GM10266 (cell line): Measurements from ENCODE around the gene MYADML2.

Experiments
- DNase-seq: peaks from one replicate; pipeline ENCODE4 v3.0.0; 2012; ENCODE audit errors: extremely low spot score
- TF ChIP-seq, protein P1 (sequence below): IDR thresholded peaks from 2 replicates; pipeline ENCODE4 v1.5.1; 2012; ENCODE audit warnings: mild to moderate bottlenecking, low read depth; ENCODE audit not compliant: control insufficient read depth, insufficient read depth; ENCODE audit errors: missing control alignments

The MYADML2 gene

DNA sequence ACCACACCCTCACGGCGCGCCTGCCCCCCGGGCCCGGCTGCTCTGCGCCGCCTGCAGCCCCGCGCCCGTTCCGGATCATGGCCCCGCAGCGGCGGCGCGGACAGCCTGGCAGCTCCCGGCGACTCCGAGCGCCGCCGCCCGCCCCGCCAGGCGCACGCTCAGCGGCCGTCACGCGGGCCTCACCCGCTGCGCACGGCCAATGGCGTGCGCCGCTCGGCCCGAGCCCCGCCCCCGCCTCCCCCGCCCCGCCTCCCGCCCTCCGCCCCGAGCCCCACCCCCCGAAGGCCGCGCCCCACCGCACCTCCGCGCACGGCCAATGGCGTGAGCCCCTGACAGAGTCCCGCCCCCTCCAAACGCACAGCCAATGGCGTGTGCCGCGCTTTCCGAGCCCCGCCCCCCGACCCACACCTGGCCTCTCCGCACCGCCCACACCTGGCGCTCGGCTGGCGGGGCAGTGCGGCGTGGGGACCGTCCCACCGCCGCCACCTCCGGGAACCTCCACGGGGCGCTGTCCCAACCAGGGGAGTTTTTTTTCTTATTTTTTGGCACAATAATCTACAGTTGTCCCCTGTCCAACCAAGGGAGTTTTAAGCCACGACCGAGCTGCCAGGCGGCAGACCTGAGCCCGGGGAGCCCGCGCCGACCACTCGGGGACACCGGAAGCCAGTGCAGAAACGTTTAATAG is 35.6 kb downstream of the MYADML2 start, which contains the start of gene PCYT2:
Gene PCYT2, minus strand, starts transcription at position 123 of the 685 bp plus-strand sequence. Its CDS starts 44 bp downstream, at position 79.
- TF ChIP-seq, protein P1, sequence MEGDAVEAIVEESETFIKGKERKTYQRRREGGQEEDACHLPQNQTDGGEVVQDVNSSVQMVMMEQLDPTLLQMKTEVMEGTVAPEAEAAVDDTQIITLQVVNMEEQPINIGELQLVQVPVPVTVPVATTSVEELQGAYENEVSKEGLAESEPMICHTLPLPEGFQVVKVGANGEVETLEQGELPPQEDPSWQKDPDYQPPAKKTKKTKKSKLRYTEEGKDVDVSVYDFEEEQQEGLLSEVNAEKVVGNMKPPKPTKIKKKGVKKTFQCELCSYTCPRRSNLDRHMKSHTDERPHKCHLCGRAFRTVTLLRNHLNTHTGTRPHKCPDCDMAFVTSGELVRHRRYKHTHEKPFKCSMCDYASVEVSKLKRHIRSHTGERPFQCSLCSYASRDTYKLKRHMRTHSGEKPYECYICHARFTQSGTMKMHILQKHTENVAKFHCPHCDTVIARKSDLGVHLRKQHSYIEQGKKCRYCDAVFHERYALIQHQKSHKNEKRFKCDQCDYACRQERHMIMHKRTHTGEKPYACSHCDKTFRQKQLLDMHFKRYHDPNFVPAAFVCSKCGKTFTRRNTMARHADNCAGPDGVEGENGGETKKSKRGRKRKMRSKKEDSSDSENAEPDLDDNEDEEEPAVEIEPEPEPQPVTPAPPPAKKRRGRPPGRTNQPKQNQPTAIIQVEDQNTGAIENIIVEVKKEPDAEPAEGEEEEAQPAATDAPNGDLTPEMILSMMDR = no peak
- peak; percentile 100 for DNase-seq

DNA sequence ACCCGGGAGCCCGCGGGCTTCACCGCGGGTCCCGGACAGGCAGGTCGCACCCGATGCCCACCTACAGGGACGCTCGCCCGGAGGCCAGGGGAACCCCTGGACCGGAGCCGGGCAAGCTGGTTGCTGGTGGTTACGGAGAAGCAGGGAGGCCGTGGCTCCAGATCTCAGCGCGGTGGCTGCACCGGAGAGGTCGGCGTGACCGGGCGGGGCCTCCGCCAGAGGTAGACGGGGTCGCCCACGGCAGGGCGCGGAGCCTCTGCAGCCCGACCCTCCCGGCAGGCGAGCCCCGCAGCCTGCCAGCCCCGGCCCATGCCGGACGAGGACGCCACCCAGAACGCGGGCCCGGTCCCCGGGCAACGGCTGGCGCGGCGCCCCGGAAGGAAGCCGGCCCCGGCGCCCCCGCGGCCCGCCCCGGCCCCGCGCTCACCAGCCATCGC is 36.2 kb downstream of the MYADML2 start:
- DNase-seq = no peak
- TF ChIP-seq, protein P1 = no peak

DNA sequence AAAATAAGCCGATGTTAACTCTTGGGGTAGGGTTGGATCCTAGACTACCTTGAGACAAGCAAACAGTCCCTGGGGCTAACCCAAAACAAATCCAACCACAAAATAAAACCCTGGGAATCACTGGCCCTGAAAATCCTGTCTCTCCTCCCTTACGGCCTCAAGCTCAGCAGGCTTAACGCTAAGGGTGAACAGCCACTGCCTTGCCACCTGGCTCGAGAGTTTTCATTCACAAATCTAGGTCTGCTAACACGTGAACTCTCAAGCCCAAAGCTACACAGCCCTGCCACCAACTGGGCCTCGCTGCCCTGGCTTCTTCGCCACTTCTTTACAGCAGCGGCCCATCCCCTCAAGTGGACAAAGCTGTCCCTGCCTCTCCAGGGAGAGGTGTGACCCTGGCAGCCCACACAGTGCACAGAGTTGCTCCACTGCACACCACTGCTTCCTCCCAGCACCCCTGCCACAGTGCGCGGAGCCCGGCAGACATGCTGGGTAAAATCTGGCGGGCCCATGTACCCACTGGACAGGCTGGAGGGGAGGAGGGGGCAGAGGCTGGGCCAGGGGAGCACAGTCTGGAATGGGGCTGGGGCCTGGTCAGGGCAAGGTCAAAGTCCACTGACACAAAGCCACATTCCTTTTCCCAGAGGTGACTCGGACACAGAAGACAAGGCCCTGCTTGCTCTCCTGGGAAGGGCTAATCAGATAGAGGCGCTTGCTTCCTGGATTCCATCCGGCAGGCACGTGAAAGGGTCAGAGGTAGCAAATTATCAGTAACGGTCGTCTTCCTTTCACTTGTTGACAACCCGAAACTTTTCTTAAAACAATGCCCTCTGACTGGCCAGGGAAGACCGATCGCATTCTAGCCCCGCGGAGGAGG is 36.8 kb downstream of the MYADML2 start:
- TF ChIP-seq, protein P1 = no peak
- no peak for DNase-seq

DNA sequence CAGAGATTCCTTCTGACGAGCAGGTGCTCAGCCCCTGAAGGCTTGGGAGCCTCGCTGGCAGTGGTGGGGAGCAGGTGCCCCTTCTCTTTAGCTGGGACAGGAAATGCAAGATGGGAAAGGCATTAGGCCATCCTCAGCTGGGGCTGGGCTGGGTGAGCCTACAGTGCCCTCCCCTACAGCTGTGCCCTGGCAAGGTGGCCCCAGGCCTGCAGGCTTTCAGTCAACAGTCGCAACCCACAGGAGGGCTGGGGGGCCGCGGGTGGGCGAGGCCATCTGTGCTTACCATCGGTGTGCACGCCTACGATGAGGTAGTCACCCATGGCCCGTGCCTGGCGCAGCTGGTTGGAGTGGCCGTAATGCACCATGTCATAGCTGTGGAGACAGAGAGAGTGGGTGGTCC is 37.8 kb downstream of the MYADML2 start:
- DNase-seq = no peak
- TF ChIP-seq, protein P1 = no peak

DNA sequence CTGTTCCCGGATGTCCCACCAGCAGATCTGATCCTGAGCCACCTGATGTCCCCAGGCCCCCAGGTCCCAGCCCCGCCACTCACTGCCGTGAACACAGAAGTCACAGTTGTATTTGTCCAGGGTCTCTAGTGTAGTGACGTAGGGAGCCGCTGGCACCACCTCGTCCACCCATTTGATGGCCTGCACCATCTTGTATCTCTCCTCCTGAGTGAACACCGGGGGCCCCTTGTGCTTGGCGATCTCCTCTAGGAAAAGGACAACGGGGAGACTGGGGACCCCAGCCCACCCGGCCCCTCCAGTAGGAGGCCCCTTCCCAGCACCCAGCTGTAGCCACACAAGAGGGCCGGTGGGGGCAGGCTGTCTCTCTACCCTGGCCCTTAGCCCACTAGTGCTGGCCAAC is 38.2 kb downstream of the MYADML2 start:
- no peak for DNase-seq
- TF ChIP-seq, protein P1 = no peak

DNA sequence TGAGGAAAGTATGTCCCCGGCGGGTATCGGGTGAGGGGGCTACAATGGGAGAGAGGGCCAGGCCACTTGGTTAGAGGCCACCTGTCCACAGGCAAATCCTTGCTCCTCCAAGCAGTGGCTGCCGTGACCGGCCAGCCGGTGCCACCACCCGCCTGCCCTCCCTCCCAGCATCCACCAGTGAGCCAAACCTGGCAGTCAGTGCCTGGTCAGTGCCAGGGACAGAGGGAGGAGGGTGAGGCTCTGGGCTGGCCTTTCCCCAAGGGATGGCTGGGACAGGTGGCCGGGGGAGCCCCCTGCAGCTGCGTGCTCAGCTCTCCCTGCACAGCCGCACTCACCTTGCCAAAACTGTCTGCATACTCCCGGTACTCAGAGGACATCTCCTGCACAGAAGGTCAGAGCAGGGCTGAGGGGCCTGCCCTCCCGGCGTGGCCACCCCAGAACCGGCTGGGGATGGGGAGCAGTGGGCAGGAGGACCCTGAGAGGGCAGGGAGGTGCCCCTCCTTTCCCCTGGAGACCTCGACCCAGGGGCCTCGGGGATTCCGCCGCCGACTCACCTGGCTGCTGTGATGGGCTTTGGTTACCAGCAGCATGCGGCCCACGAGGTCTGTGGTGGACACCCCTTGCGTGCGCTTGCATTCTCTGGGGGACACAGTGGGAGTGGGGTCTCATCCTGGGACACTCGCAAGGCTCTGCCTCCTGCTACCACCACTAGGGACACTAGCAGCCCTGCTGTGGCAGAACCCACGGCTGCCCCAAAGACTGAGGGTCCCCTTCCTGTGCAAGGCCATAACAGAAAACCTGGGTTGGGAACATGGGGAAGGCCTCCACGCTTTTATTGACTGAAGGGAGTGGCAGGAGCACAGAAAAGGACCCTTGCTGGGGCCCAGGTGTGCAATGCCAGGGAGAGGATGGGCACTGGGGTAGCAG is 39.6 kb downstream of the MYADML2 start:
- TF ChIP-seq, protein P1 = no peak
- no peak for DNase-seq
